IPS-NIHi7 (cell line): ENCODE measurements around the gene TSPAN31.

Experiments
- DNase-seq: peaks from one replicate; pipeline ENCODE4 v3.0.0; 2012; ENCODE audit warnings: mixed read lengths; ENCODE audit errors: extremely low spot score

Gene TSPAN31

GRCh38 chr12:57752668-57753000 is 7.8 kb downstream of the TSPAN31 start:
- no peak for DNase-seq

- DNase-seq: no peak
Observed at GRCh38 chr12:57753756-57754337, 9.0 kb downstream of the TSPAN31 start.

GRCh38 chr12:57754411-57755193 is 9.8 kb downstream of the TSPAN31 start, which contains the start of gene MARCHF9:
Gene MARCHF9, plus strand, starts transcription at chr12:57755103. Its CDS starts 426 bp downstream, at chr12:57755529.
- peak; percentile 64 for DNase-seq

- no peak for DNase-seq
Observed at GRCh38 chr12:57755194-57755453, 10.3 kb downstream of the TSPAN31 start.

- no peak for DNase-seq
Observed at GRCh38 chr12:57755454-57756372, 10.9 kb downstream of the TSPAN31 start.

- peak; percentile 86 for DNase-seq
Observed at GRCh38 chr12:57756406-57757341, 11.8 kb downstream of the TSPAN31 start.

- no peak for DNase-seq
Observed at GRCh38 chr12:57757771-57758170, 12.9 kb downstream of the TSPAN31 start.

- DNase-seq: no peak
Observed at GRCh38 chr12:57758552-57759359, 13.9 kb downstream of the TSPAN31 start.

GRCh38 chr12:57759360-57759980 is 14.6 kb downstream of the TSPAN31 start:
- DNase-seq: peak; percentile 34

GRCh38 chr12:57760347-57760982 is 15.6 kb downstream of the TSPAN31 start:
- peak; percentile 66 for DNase-seq

- DNase-seq: no peak
Observed at GRCh38 chr12:57761391-57761998, 16.7 kb downstream of the TSPAN31 start.

- no peak for DNase-seq
Observed at GRCh38 chr12:57762463-57762862, 17.6 kb downstream of the TSPAN31 start.

GRCh38 chr12:57763881-57764661 is 19.2 kb downstream of the TSPAN31 start:
- DNase-seq: no peak

- no peak for DNase-seq
Observed at GRCh38 chr12:57764662-57765002, 19.8 kb downstream of the TSPAN31 start.

GRCh38 chr12:57765003-57765697 is 20.3 kb downstream of the TSPAN31 start:
- peak; percentile 48 for DNase-seq

- DNase-seq: no peak
Observed at GRCh38 chr12:57765698-57766463, 21.0 kb downstream of the TSPAN31 start.
